Gastroesophageal sphincter (tissue), 2 donors: Measurements from ENCODE around the gene ASAH2B.
"Not testable (repeated sequence)": the region's sequence is repeated elsewhere in the genome, so short reads cannot be mapped to it uniquely, and the experiment has no call there.

ENCODE experiments used
- POLR2A ChIP-seq, 2 donors: fragments of 450-650 bp; IDR thresholded peaks; one replicate each; pipeline ENCODE4 v1.6.1; 2017; ENCODE audit warnings: antibody characterized with exemption in 2 of 2, mild to moderate bottlenecking in 2 of 2, moderate library complexity in 1 of 2
- POLR2AphosphoS5 ChIP-seq: sonication (generic); formaldehyde crosslinking; IDR thresholded peaks from one replicate; pipeline ENCODE4 v1.6.1; 2017; ENCODE audit warnings: antibody characterized with exemption

DNA sequence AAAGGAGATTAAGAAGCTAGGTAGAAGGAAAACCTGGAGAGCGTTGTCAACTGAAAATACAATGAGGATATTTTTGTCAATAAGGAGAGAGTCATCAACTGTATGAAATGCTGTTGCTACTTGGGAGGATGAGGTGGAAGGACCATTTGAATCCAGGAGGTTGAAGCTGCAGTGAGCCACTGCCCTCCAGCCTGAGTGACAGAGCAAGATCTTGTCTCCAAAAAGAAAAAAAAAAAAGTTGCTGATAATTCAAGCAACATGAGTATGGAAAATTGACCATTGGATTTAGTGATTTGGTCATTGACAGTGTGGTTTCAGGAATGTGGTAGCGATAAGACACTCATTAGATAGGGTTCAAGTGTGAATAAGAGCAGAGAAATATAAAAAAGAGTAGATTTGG is 11.6 kb upstream of the ASAH2B start:
- TF ChIP-seq POLR2AphosphoS5; POLR2A (IDR thresholded peaks at IDR 0.05): not testable (repeated sequence)
